Prostate gland (tissue), 2 donors: ENCODE measurements around the gene ZNF789. TPM values are rescaled to one million over a fixed set of nuclear protein-coding genes. Genes with fewer than 3 reads are reported as not detected.
A peak's percentile ranks its signal among the peaks of the same experiment; 100 is the strongest.

Source experiments
- DNase-seq: peaks from one replicate; pipeline ENCODE4 v3.0.0-alpha.2; 2019; ENCODE audit warnings: low spot score
- H3K27ac ChIP-seq, 2 donors: fragments of 200-600 bp; sonication (generic); 2 replicates each; pipeline ENCODE4 v1.5.1; 2017 to 2019
- H3K27me3 ChIP-seq: fragments of 200-600 bp; sonication (generic); replicated peaks from 2 replicates; pipeline ENCODE4 v1.5.1; 2019; ENCODE audit not compliant: insufficient read depth
- H3K36me3 ChIP-seq, 2 donors: fragments of 200-600 bp; sonication (generic); 1 replicate in 1 of 2; 2 replicates in 1 of 2; pipeline versions ENCODE4 v1.5.1 to v1.8.1; 2017 to 2019
- H3K4me1 ChIP-seq: fragments of 200-600 bp; sonication (generic); replicated peaks from 2 replicates; pipeline ENCODE4 v1.5.1; 2019
- H3K4me3 ChIP-seq, 2 donors: fragments of 200-600 bp; sonication (generic); 2 replicates each; pipeline ENCODE4 v1.5.1; 2017 to 2019
- H3K9me3 ChIP-seq: fragments of 200-600 bp; sonication (generic); 2 replicates; pipeline ENCODE4 v1.5.1; 2017
- POLR2A ChIP-seq: fragments of 450-650 bp; IDR thresholded peaks from one replicate; pipeline ENCODE4 v1.6.1; 2016; ENCODE audit warnings: antibody characterized with exemption, mild to moderate bottlenecking
- POLR2AphosphoS5 ChIP-seq: sonication (generic); formaldehyde crosslinking; IDR thresholded peaks from one replicate; pipeline ENCODE4 v1.6.1; 2017; ENCODE audit warnings: antibody characterized with exemption
- WGBS: methylation state at CpG from one replicate; pipeline ENCODE4 v1.1.5; 2018; 5-methylcytosine and 5-hydroxymethylcytosine counted together
- intact Hi-C: fragments of 100-400 bp; cut with DNase I; formaldehyde crosslinking; loops from one replicate; pipeline ENCODE4 v1.14.2; 2022
- total RNA-seq, 2 donors: library from RNA; depleted of rRNA; stranded (reverse); fragments of >200 nt; gene quantifications; one replicate each; pipeline ENCODE4 v1.1.0, GENCODE V29; 2016
- TF ChIP-seq, protein P1 (sequence below), 4 experiments: fragments of 200-600 bp in 2 of 4; fragments of 450-650 bp in 2 of 4; sonication (generic) in 2 of 4; IDR thresholded peaks; 1 replicate in 3 of 4; 2 replicates in 1 of 4; pipeline ENCODE4 v1.5.1; 2016 to 2019; ENCODE audit warnings: antibody characterized with exemption in 4 of 4, mild to moderate bottlenecking in 2 of 4, moderate library complexity in 2 of 4

The ZNF789 gene
- total RNA-seq, 2 donors from 2014 or later: 20.6 to 25.2 TPM

DNA sequence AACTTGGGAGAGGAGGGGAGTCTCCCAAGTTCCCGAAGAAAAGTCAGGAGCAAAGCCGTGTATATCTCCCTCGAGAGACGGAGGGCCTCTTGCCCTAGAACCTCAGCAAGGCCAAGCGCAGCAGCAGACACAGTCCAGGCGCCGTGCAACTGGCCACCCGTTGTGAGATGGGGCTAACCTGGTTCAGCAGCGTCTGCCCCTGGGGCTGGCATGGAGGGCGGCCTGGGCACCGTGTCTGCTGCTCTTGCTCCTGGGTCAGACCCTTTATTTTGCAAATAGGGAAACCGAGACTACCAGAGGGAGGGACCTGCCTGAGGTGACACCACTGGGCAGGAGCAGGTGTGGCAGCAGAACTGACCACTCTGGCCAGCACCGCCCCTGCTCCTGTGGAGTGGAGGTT is 20.1 kb upstream of the ZNF789 start:
- TF ChIP-seq, protein P1, sequence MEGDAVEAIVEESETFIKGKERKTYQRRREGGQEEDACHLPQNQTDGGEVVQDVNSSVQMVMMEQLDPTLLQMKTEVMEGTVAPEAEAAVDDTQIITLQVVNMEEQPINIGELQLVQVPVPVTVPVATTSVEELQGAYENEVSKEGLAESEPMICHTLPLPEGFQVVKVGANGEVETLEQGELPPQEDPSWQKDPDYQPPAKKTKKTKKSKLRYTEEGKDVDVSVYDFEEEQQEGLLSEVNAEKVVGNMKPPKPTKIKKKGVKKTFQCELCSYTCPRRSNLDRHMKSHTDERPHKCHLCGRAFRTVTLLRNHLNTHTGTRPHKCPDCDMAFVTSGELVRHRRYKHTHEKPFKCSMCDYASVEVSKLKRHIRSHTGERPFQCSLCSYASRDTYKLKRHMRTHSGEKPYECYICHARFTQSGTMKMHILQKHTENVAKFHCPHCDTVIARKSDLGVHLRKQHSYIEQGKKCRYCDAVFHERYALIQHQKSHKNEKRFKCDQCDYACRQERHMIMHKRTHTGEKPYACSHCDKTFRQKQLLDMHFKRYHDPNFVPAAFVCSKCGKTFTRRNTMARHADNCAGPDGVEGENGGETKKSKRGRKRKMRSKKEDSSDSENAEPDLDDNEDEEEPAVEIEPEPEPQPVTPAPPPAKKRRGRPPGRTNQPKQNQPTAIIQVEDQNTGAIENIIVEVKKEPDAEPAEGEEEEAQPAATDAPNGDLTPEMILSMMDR (IDR thresholded peaks at IDR 0.05): no peak
- TF ChIP-seq POLR2AphosphoS5 (no peak), POLR2A (no peak)
- peaks cover 3% of the 10 kb centered on the region for H3K4me1 ChIP-seq
- no peaks in the 10 kb centered on the region for H3K27me3 ChIP-seq
- peak overlapping the region in 1 of 2 donors; percentile 2 for H3K27ac ChIP-seq
- intact Hi-C loops: no loop called here
- peaks cover 6 to 18% of the 10 kb centered on the region in 2 donors for H3K36me3 ChIP-seq
- DNase-seq: no peak
- no peak overlapping the region for H3K4me3 ChIP-seq
- 90% methylated on average over 13 of the region's 13 CpGs for WGBS
- no peaks in the 10 kb centered on the region for H3K9me3 ChIP-seq

DNA sequence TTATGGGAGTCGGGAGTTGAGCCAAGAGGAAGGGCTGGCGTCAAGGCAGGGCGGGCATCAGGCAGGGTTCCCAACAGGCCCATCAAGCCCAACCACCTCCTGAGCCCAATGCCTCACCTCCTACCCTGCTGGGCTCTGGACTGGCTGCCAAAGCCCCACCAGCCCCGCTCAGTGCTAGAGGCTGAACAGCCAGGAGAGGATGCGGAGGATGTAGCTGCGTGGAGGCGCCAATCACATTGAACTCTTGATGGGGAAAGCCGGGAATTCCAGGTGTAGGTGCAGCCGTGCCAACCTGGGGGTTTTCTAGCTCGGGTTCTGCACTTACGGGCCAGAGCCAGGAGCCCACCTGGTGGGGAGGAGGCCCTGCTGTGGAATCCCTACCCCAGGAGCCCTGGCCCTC is 19.6 kb upstream of the ZNF789 start:
- DNase-seq: no peak
- Histone ChIP-seq H3K36me3 (peaks cover 1 to 19% of the 10 kb centered on the region in 2 donors), H3K9me3 (no peaks in the 10 kb centered on the region), H3K4me1 (peaks cover 3% of the 10 kb centered on the region), H3K27me3 (no peaks in the 10 kb centered on the region), H3K4me3 (no peak overlapping the region), H3K27ac (no peak overlapping the region)
- TF ChIP-seq POLR2AphosphoS5: no peak
- TF ChIP-seq POLR2A: no peak
- intact Hi-C loops: no loop called here
- WGBS: 51% methylated on average over 11 of the region's 11 CpGs

DNA sequence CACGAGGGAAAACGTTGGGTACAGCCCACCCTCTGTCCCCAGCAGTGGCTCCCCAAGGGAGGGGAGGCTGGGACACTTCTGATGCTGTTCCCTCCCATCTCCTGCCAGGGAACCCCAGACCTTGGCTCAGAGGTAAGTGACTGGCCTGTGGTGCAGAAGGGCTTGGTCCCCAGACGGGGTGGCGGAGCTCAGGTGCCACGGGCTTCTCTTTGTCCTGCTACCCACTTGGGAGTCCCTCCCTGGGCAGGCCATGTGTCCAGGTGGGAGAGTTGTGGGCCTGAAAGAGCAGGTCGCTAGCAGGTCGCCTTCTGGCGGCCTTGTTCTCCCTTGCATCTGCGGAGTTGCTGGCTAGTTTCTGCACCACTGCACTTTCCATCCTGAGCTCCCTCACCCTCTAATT is 16.8 kb upstream of the ZNF789 start:
- TF ChIP-seq POLR2AphosphoS5: no peak
- TF ChIP-seq POLR2A: no peak
- TF ChIP-seq, protein P1 (IDR thresholded peaks at IDR 0.05): no peak
- DNase-seq: no peak
- no peaks in the 10 kb centered on the region for H3K27me3 ChIP-seq
- intact Hi-C loops: no loop called here
- no peak overlapping the region for H3K4me3 ChIP-seq
- H3K9me3 ChIP-seq: no peaks in the 10 kb centered on the region
- H3K36me3 ChIP-seq: peaks cover 0 to 31% of the 10 kb centered on the region in 2 donors
- 70% methylated on average over 9 of the region's 9 CpGs for WGBS
- H3K4me1 ChIP-seq: peaks cover 9% of the 10 kb centered on the region
- H3K27ac ChIP-seq: no peak overlapping the region

DNA sequence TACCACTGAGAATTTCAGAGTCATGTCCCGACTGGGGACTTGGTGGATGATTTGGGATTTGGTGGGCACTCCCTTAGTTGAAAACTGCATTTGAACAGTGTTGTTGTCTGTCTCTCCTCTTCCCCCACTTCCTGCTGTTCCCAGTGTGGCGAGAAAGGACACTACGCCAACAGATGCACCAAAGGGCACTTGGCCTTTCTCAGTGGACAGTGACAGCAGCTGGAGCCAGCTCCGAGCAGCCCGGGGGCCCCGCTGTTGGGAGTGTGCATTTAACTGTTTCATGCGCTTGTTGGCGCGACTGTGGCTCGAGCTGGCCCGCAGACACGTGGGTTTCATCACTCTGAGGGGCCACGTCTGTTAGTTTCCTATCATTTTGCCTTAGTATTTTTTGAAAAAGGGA is 16.4 kb upstream of the ZNF789 start:
- Histone ChIP-seq H3K4me3 (no peak overlapping the region), H3K9me3 (no peaks in the 10 kb centered on the region), H3K4me1 (peaks cover 9% of the 10 kb centered on the region), H3K27ac (no peak overlapping the region), H3K36me3 (peaks cover 0 to 28% of the 10 kb centered on the region in 2 donors), H3K27me3 (no peaks in the 10 kb centered on the region)
- 64% methylated on average over 13 of the region's 13 CpGs for WGBS
- TF ChIP-seq POLR2AphosphoS5 (no peak), POLR2A (no peak)
- TF ChIP-seq, protein P1 (IDR thresholded peaks at IDR 0.05): no peak
- intact Hi-C loops: no loop called here
- DNase-seq: no peak

DNA sequence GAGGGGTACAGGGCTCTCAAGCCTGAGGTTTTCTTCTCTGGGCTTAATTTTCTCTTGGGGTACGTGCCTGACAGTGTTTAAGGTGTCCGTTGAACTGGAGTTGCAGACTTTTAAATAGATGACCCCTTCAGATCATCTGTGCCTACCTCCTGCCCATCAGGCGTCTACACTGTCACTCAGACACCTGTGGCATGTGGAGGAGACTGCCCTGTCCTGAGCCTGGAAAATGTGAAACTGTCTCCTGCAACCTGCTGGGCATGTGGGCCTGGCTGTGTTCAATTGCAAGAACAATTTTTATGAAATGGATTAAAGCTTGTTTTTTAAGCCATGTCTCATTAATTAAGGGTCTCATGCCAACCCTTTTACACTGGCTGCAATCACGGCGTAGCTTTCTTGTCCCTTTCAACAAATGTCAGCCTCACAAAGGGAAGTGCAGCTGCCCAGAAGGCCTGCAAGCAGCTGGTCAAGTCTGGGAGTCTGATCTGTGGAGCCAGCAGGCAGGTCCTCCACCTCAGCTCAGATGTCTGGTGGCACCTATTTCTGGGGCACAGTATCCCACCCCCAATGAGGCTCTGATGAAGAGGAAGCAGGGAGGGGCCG is 15.5 kb upstream of the ZNF789 start:
- no peaks in the 10 kb centered on the region for H3K27me3 ChIP-seq
- intact Hi-C loops: no loop called here
- no peak overlapping the region for H3K4me3 ChIP-seq
- no peak overlapping the region for H3K27ac ChIP-seq
- TF ChIP-seq, protein P1 (IDR thresholded peaks at IDR 0.05): no peak
- TF ChIP-seq POLR2A (no peak), POLR2AphosphoS5 (no peak)
- H3K4me1 ChIP-seq: peaks cover 12% of the 10 kb centered on the region
- no peaks in the 10 kb centered on the region for H3K9me3 ChIP-seq
- DNase-seq: no peak
- H3K36me3 ChIP-seq: peaks cover 0 to 28% of the 10 kb centered on the region in 2 donors
- WGBS: 71% methylated on average over 6 of the region's 6 CpGs
